ENCODE data around the gene C1QTNF12.
"Not testable (repeated sequence)": the region's sequence is repeated elsewhere in the genome, so short reads cannot be mapped to it uniquely, and the experiment has no call there.

C1QTNF12 gene

DNA sequence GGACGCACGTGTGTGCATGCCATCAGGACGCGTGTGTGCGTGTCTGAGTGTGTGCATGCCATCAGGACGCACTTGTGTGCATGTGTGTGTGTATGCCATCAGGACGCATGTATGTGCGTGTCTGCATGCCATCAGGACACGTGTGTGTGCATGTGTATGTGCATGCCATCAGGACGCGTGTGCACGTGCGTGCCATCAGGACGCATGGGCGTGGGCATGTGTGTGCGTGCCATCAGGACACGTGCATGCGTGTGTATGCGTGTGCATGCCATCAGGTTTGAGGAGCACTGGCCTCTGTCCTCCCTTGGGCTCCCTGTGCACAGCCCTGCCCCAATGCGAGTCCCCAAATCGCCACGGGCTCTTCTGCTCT is 12.6 kb upstream of the C1QTNF12 start:
- no peak for DNase-seq

DNA sequence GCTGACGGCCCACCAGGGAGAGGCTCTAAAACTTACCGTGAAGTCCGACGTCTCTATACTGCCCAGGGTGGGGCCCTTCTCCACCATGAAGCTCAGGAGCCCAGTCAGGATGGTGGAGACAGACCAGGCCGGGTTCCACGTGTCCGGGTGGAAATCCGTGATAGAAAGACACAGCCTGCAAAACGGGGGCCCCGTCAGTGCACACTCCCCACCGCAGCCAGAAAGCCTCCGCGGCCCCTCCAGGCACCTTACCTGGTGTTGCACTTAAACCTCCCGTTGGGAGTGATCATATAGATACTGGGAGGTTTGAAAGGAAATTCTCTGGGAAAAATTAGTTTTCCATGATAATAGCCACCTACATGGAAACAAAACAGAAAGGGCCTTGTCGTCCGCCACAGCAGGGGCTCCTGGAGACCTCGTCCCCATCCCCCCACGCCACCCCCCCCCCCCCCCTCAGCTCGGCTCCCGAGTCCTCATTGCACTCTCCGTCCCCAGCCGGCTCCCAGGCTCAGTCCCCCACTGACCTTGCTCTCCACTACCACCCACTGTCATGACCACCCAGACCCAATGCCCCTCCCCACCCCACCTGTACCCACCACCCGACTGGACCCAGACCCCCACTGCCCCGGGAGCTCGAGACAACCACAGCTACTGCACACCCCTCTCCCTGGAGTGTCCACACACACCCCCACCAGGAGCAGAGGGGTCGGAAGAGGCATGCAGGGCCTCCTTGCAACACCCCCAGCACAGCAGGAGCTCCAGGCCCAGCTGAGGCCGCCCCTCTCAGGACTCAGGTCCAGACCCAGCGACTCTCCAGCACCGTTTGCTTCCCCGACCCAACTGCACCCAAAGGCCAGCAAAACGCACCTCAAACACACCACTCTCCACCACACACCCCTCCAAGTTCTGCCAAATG is 10.7 kb upstream of the C1QTNF12 start:
- DNase-seq, result no peak

DNA sequence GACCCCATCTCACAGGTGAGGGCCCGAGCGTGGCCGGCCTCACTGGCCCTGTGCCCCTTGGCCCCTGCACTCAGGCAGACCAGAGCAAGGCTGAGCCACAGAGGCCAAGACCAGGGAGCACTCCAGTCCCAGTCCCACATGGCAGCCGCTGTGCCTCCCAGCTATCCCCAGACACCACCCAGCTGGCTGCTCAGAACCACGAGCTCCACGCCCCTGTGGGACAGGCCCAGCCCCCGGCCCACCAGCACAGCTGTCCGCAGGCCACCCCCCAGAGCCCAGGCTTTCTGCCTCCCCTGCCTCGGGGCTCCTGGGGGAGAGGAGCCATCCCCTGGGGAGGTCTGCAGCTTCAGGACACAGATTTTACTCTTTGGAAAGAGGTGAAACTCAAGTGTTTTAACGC is 9.1 kb upstream of the C1QTNF12 start:
- DNase-seq, result no peak

DNA sequence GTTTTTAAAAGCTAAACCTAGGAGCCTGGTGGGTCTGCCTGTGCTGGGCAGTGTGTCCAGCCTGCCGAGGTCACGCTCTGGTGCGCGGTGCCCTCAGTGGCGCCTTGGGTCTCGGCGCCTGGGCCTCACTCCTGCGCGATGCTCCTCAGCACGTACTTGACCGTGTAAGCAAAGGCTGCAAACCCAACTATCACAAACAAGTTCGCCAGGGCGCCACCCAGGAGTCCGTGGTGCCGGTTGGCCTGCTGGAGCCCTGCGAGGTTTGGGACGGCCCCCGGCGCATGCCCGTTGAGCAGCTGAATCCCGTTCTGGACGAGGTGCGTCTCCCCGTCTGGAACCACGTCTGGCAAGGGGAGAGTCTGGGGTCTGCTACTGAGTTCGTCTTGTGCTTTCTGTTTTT is 8.6 kb upstream of the C1QTNF12 start:
- DNase-seq, result no peak

DNA sequence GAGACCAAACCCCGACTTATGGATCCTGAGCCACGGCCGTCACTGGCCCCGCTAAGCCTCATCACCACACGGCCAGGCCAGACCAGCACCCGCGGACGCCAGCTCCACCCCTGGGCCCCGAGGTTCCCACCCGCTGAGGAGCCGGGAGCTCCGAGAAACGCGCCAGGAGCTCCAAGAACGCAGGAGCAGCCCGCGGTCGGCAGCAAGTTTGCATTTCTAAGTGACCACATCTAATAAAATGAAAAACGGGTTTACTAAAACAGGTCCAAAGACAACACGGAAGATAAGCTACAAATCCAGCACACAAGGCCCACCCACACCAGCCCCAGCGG is 8.1 kb upstream of the C1QTNF12 start:
- DNase-seq, result no peak

DNA sequence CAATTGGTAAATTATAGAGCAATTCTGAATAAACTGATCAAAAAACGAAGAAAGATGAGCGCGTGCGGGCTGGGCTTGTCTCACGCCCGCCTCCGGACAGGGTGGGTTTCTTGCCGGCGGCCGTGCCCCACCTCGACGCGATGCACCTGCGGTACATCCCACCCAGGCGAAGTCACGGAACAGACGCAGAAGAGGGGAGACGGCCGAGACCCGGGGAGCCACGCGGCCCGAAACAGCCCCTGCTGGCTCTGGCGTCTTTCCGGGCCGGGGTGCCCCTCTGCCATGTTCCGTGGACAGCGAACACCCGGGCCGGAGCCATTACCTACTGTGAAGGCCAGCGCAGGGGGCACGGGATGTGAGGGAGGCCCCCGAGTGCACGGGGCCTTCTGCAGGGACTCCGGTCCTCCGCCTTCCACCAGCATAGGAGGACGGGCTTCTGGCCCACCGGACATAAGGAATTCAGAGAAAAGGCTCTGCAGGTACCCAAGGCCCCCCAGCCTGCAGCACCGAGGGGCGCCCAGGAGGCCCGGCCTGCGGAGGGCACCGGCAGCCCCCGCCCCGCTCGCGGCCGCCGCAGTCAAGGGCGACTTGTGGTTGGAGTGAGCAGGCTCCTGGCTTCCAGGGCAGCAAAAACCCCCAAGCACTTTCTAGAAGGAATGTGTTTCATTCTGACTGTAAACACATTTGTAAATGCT is 7.6 kb upstream of the C1QTNF12 start:
- no peak for DNase-seq

DNA sequence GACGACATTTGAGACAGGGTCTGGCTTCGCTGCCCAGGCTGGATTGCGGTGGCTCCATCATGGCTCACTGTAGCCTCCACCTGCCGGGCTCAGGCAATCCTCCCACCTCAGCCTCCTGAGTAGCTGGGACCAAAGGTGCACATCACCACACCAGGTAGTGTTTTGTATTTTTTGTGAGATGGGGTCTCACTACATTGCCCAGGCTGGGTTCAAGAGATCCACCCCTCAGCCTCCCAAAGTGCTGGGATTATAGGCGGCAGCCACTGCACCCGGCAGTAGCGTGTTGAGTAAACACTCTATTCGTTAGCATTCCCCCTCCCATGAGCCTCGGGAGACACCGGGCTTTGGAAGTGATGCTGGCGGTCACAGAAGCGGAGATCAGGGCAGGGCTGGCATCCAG is 6.8 kb upstream of the C1QTNF12 start:
- DNase-seq, result no peak

DNA sequence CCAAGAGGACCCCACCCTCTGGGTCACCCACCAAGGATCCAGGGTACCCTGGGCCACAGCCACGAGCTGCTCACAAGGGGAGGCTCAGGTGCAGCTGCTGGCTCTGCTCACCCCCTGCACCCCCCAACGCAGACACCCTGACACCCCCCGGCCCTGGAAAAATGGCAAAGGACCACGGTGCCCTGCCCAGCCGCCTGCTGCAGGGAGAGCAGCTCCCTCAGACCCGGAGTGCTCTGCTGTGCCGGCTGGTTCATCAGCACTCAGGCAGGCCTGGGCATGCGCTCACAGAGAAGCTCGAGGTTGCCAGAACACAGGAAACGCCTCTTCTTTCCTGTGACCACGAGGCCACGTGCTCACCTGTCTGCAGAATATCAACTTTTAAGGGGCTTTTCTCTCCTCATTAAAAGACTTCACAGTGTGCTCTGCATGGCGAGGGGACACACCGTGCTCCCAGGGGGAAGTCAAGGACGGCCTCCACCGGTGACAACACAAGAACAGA is 4.3 kb upstream of the C1QTNF12 start:
- DNase-seq, result no peak

DNA sequence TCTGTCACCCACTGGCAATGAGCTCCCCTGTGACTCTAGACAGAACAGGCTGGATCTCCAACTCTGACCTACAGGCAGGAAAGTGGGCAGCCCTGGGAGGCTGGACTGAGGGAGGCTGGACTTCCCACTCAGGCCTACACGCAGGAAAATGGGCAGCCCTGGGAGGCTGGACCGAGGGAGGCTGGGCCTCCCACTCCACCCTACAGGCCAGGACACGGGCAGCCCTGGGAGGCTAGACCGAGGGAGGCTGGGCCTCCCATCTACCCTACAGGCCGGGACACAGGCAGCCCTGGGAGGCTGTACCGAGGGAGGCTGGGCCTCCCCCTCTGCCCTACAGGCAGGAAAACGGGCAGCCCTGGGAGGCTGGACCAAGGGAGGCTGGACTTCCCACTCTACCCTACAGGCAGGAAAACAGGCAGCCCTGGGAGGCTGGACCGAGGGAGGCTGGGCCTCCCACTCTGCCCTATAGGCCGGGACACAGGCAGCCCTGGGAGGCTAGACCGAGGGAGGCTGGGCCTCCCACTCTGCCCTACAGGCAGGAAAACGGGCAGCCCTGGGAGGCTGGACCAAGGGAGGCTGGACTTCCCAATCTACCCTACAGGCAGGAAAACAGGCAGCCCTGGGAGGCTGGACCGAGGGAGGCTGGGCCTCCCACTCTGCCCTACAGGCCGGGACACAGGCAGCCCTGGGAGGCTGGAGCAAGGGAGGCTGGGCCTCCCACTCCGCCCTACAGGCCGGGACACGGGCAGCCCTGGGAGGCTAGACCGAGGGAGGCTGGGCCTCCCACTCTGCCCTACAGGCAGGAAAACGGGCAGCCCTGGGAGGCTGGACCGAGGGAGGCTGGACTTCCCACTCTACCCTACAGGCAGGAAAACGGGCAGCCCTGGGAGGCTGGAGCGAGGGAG is 1.7 kb upstream of the C1QTNF12 start:
- DNase-seq, result not testable (repeated sequence)

DNA sequence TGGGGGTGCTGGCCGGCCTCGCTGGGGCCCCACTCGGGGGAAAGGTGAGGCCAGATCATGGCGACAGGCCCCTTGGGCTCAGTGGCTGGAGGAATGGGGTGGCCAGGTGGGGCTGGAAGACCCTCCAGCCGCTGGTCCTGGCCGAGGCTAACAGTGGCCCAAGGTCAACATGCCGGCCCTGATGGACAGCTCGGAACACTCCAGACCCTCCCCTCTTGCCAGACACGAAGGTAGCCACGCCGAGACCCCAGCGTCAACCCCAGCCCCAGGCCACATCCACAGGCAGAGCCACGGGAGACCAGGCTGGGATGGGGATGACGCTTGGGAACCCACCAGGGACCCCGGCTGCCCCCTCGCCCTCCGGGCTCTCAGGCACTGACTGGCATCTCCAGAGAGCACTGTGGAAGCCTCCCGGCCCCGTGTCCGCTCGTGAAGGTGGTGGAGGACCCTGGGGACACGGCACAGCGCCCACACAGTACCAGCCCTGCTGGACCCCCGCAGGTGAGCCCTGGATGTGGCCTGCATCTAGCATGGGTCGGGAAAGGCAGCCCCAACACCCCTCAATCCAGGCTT is 905 bp upstream of the C1QTNF12 start:
- no peak for DNase-seq

DNA sequence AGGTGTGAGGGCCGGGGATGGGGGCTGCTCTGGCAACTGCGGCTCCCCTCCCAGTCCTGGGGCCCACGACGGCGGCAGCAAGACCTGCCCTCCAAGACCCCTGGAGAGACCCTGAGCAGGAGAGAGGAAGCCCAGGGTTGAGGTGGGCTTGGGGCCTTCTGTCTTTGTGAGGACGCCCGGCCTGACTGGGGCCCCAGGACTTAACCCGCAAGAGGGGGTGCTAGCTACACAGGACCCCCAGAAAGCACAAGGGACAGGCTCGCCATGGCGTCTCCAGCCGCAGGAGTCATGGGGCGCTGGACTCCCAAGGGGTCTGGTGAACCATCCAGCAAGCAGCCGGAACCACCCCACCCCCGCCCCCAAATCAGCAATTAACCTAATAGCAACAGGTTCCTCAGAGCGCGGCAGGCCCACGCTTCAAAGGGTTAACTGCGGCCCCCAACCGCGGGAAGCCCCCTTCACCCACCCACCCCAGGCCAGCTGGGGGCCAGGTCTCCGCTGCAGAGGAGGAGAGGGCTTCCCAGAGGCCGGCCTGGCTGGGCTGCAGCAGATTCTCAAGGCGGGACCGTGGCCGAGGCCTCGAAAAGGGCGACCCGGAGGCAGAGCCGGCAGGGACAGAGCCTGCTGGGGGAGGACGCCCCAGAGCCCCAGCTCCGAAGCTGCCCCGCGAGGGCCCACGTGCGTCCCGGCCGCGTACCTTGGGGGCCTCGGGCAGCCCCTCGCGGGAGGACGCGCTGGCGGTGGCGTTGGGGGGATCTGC is 525 bp downstream of the C1QTNF12 start:
- no peak for DNase-seq

DNA sequence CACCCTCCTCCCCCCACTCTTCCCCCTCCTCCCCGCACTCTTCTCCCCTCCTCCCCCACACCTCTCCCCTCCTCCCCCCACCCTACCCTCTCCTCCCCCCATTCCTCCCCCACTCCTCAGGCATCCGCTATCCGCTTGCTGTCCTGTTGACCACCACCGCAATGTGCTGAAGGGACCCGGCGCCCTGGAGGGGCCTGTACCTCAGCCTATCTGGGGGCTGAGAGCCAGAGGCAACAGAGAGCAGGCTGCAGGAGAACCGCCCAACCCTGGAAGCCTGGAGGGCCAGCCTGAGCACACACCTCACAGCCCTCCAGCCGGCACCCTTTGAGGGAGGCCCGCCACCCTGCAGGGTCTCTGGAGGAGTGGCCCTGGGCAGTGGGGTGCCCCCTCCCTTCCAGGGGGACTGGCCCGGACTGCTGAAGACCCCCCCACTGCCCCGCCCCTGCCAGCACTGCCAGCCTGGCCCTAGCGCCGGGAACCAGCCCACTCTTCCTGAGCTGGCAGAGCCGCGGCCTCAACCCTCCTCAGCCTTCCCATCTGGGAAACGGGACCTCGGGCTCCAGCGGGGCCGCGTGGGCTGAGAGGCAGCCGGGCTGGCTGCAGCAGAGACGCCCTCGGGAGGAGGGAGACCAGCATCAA is 1.2 kb downstream of the C1QTNF12 start:
- no peak for DNase-seq

DNA sequence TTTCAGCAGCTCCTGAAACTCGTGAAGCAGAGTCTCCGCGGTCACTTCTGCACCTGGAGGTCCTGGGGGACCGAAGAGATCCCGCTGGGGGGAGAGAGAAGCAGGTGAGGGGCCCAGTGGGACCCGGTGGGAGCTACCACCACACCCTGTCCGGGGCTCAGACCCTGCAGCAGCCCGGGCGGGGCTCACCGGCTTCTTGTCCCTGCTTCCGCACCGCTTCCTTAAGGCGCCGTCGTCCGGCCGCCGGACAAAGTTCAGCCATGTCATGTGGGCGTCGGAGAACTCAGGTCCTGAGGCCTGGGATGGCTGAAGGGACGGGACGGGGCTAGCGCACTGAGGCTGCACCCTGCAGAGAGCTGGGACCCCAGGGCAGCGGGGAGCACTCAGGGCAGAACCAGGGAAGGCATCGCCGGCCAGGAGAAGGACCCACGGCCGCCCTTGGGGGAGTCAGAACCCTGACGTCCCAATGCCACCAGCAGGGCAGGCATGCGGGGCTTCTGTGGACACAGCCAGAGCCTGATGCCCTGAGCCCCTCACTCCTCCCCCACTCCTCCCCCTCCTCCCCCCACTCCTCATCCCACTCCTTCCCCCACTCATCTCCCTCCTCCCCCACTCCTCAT is 2.2 kb downstream of the C1QTNF12 start:
- DNase-seq, result no peak

DNA sequence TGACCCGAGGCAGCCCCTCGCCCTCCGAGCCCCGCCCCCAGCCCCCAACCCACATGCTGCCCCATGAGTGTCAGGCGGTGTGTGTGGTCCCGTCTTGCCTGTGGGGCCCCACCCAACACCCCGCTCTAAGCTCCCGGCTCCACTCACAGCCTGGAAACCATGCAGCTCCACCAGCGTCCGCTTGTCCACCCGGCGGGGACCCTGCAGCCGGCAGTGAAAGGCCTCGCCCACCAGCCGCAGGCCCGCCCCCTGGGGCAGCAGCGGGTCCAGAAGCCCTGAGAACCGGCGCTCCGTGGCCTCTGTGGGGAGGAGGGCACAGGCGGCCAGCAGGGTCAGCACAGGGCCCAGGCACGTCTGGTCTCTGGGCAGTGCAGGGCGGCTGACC is 2.7 kb downstream of the C1QTNF12 start:
- DNase-seq, result no peak

DNA sequence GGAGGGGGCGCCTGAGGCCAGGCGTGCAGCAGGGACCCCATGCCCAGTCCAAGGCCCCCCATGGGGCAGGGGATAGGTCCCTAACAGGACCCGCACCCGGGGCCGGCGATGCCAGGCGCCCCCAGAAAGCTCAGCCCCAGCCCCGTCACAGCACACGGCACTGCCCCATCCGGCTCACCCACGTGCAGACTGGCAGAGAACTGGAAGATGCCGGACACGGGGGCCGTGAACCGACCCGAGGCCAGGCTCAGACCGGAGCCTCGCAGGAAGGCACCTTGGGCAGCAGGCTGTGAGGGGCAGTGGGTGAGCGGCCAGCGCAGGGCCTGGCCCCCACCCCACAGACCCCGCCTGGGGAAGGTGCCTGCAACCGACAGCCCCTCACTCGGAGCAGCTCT is 3.3 kb downstream of the C1QTNF12 start:
- no peak for DNase-seq

DNA sequence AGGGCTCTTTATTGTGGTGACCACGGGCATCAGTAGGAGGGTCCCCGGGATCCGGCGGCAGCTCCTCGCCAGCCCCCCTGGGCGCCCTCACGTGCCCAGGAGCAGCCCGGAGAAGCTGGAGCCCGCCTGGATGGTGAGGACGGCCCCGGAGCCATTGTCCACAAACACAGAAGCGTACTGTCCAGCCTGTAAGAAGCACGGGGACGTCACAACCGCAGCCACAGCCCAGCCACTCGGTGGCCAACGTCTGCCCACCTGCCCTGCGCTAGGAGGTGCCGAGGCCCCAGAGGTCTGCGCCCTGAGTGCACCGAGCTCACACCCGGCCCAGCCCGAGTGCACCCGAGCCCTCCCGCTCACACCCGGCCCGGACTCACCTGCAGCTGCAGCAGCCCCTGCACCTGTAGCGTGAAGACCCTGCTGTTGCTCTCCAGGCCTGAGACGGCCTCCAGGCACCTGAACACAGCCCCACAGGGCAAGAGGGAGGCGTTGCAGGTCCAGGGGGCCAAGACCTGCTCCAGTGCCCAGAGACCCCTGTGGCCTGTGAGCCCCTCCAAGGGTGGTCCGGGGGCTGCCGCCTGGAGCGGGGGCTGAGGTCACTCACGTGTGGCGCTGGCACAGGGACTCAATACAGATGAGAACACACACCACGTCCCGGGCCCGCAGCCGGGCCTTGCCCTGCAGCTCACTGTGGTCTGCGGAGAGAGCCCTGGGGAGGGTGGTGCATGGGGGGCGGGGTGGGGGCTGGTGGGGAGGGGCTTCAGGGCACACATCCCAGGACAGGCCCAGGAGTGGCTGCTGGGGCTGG is 3.9 kb downstream of the C1QTNF12 start:
- DNase-seq, result no peak

DNA sequence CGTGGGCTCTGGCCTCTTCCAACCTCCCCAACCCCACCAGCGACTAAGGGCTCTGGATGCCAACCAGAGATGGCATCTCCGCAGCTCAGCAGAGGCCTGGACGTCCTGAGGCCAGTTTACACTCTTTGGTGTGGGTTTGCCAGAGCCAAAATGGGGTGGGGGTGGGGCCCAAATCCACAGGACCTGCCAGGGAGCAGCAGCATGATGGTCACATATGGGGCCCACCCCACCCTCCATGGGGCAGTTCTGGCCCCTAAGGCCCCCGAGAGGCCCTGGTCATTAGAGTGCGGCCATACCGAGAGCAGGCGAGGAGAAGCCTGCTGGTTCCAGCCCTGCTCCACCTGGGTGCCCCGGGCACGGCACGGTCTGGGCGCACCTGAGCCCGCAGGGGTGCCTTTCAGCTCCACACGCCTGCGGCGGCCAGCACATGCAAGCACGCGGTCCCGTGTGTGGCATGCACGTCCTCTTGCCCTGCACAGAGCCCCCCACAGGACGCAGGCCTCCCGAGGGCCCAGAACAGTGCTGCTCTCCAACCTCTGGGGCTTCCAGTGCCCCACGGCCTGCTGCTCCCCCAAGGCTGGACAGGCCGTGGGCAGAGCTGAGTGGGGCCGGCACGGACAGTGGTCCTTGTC is 4.8 kb downstream of the C1QTNF12 start:
- DNase-seq, result no peak

DNA sequence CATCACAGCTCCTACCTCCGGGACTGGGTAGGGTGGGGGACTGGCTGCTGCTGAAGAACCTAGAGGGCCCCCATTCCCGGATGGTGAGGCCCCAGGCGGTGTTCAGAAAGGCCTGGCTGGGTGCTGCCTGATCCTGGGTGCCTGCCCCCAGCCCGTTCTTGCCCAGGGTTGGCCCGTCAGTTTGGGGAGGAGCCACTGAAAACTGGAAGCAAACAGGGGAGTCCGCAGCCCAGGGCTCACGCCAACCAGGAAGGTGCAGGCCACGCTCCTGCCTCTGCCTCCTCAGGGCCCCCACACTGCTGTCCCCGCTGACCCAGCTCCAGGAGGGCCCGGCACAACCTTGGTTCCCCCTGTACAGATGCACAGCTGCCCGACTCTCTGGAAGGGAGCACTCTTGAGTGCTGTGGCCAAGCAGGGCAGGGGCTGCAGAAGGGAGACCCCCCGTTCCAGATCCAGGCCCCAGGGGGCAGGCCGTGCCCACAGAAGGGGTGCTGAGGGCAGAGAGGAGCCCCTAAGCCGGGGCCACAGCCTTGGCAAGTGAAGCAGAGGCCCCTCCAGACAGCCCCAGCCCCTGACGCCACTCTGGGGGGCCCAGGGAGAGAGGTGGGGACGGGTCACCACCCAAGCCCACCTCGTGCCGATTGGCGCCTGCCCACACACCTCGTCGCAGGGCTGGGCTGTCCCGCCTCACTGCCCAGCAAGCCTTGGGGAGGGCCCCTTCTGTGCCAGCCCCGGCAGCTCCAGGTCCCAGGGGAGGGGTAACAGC is 5.5 kb downstream of the C1QTNF12 start:
- DNase-seq, result no peak

DNA sequence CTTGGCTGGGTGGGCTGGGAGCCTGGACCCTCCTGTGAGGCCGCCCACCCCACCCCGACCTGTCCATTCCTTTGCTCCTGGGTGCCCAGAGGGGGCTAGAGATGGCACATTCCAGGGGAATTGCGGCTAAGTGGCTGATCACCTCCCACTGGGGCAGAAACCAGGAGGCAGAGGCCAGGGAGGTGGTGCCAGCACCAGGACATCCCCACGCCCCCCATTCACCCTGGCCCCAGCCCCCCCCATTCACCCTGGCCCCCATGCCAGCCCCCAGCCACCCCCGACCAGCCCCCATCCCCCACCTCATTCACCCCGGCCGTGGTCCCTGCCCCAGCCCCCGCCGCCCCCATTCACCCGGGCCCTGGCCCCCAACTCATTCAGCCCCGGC is 6.2 kb downstream of the C1QTNF12 start:
- DNase-seq, result no peak

All from C1 segment of cervical spinal cord (tissue), 14 donors.